Lung (tissue), 12 donors: ENCODE measurements around the gene MAP2K5. TPM values are rescaled to one million over a fixed set of nuclear protein-coding genes. Genes with fewer than 3 reads are reported as not detected.

Experiments
- ATAC-seq: fragments of 200-7000 bp; cut with Tn5 transposase; one replicate; pipeline ENCODE4 v1.9.1; 2020; ENCODE audit warnings: moderate number of reproducible peaks; ENCODE audit not compliant: insufficient read depth, low FRiP score
- DNase-seq, 3 donors: peaks; one replicate each; pipeline ENCODE4 v3.0.0-alpha.2; 2013 to 2017
- H3K27ac ChIP-seq, 2 donors: one replicate each; pipeline ENCODE4 v1.5.1; 2013; ENCODE audit warnings: mild to moderate bottlenecking in 2 of 2, moderate library complexity in 2 of 2, control low read depth in 1 of 2, inconsistent platforms in 1 of 2, low read depth in 1 of 2, low read length in 1 of 2
- H3K27me3 ChIP-seq, 3 donors: one replicate each; pipeline ENCODE4 v1.5.1; 2013; ENCODE audit warnings: low read length in 2 of 3; ENCODE audit not compliant: control insufficient read depth in 3 of 3, insufficient read depth in 3 of 3
- H3K36me3 ChIP-seq, 4 donors: one replicate each; pipeline ENCODE4 v1.5.1; 2013; ENCODE audit warnings: low read length in 4 of 4, mild to moderate bottlenecking in 1 of 4, moderate library complexity in 1 of 4; ENCODE audit not compliant: control insufficient read depth in 4 of 4, insufficient read depth in 4 of 4
- H3K4me1 ChIP-seq, 5 donors: one replicate each; pipeline ENCODE4 v1.5.1; 2013; ENCODE audit warnings: low read length in 5 of 5, mild to moderate bottlenecking in 2 of 5, moderate library complexity in 1 of 5; ENCODE audit not compliant: control insufficient read depth in 5 of 5, insufficient read depth in 5 of 5
- H3K4me3 ChIP-seq: one replicate; pipeline ENCODE4 v1.5.1; 2013; ENCODE audit warnings: mild to moderate bottlenecking, control low read depth, moderate library complexity
- H3K9ac ChIP-seq, 2 donors: one replicate each; pipeline ENCODE4 v1.5.1; 2013; ENCODE audit warnings: low read length in 2 of 2, control low read depth in 1 of 2; ENCODE audit not compliant: insufficient read depth in 1 of 2
- H3K9me3 ChIP-seq, 4 donors: one replicate each; pipeline ENCODE4 v1.5.1; 2013; ENCODE audit warnings: low read length in 3 of 4, mild to moderate bottlenecking in 1 of 4, moderate library complexity in 1 of 4; ENCODE audit not compliant: control insufficient read depth in 4 of 4, insufficient read depth in 3 of 4
- WGBS, 2 donors: extraction: QIAGEN DNeasy Blood & Tissue Kit; methylation state at CpG; one replicate each; pipeline ENCODE4 v1.1.7; 2013; 5-methylcytosine and 5-hydroxymethylcytosine counted together
- polyA plus RNA-seq, 2 donors: library from polyadenylated mRNA; stranded (reverse); fragments of 200-250 nt; gene quantifications; one replicate each; pipeline ENCODE4 v1.2.1, GENCODE V29; 2013
- total RNA-seq, 2 donors: library from RNA; depleted of rRNA in 1 of 2; stranded (reverse); fragments of >200 nt in 1 of 2; gene quantifications; one replicate each; pipeline ENCODE4 v1.2.1, GENCODE V29; 2014 to 2021
- TF ChIP-seq, protein P1 (sequence below): IDR thresholded peaks from 2 replicates; pipeline ENCODE4 v1.5.1; 2012; ENCODE audit warnings: mild to moderate bottlenecking; ENCODE audit errors: control extremely low read depth, extremely low read depth
- donor health status: control.
- donor health status: control.
- donor health status: Bipolar disorder and iron deficiency.
- donor health status: healthy.
- donor health status: DM: yes; HTN: yes; CAD: no.

Gene MAP2K5
- total and polyA plus RNA-seq, 4 donors = 6.3 to 19.1 (median 12.4) TPM

DNA sequence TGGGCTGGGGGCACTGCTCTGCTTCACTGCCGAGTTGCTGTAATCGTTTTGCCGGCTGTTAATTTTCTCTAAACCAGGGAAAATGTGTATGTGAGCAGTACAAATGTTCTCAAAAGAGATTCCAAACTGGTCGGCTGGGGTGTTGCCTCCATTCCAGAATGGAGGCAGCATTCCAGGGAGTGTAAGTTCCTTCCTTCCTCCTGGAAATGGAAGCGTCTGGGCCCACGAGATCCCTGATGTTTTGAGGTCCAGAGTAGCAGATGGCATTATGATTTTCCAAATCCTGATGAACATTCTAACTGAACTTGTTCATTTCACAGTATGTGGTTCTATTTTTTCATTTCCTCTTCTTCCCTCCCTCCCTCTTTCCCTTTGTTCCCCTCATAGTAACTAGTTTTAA is 218.4 kb downstream of the MAP2K5 start:
- peaks cover 0 to 4% (median under 1%) of the 10 kb centered on the region in 4 donors for H3K36me3 ChIP-seq
- ATAC-seq = no peak
- DNase-seq = no peak
- no peak overlapping the region for H3K4me3 ChIP-seq
- TF ChIP-seq, protein P1, sequence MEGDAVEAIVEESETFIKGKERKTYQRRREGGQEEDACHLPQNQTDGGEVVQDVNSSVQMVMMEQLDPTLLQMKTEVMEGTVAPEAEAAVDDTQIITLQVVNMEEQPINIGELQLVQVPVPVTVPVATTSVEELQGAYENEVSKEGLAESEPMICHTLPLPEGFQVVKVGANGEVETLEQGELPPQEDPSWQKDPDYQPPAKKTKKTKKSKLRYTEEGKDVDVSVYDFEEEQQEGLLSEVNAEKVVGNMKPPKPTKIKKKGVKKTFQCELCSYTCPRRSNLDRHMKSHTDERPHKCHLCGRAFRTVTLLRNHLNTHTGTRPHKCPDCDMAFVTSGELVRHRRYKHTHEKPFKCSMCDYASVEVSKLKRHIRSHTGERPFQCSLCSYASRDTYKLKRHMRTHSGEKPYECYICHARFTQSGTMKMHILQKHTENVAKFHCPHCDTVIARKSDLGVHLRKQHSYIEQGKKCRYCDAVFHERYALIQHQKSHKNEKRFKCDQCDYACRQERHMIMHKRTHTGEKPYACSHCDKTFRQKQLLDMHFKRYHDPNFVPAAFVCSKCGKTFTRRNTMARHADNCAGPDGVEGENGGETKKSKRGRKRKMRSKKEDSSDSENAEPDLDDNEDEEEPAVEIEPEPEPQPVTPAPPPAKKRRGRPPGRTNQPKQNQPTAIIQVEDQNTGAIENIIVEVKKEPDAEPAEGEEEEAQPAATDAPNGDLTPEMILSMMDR = no peak
- H3K9me3 ChIP-seq = peaks cover 0 to 1% (median 0%) of the 10 kb centered on the region in 4 donors
- WGBS, 2 donors = 67 to 79% methylated on average over 6 of the region's 6 CpGs
- no peak overlapping the region for H3K27ac ChIP-seq
- no peak overlapping the region for H3K9ac ChIP-seq
- no peaks in the 10 kb centered on the region for H3K27me3 ChIP-seq
- H3K4me1 ChIP-seq = peaks cover 0 to 3% (median 0%) of the 10 kb centered on the region in 5 donors

DNA sequence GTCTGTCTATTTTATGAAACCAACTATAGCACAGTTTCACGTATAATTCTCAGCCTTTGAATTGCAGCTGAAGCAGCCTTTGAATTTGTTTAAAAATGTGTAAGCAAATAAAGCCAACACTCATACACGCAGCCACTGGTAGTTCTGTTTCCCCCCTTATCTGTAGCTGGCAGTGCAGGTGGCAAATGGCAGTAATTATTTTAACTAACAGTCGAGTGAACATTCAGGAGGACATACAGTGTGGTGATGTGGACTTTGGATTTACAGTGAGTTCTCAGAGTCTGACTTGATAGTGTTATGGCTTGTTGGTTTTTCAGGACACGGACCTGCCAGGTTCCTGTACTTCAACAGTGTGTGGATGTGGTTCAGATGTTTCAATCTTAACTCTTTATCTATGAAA is 218.8 kb downstream of the MAP2K5 start:
- WGBS, 2 donors = 48 to 64% methylated on average over 4 of the region's 4 CpGs
- no peak overlapping the region for H3K4me3 ChIP-seq
- ATAC-seq (no peak), DNase-seq (peak in 1 of 3 donors; percentile 43)
- H3K27ac ChIP-seq = no peak overlapping the region
- H3K9me3 ChIP-seq = peaks cover 0 to 1% (median 0%) of the 10 kb centered on the region in 4 donors
- no peaks in the 10 kb centered on the region for H3K27me3 ChIP-seq
- H3K9ac ChIP-seq = no peak overlapping the region
- TF ChIP-seq, protein P1 = no peak
- H3K4me1 ChIP-seq = peaks cover 0 to 3% (median 0%) of the 10 kb centered on the region in 5 donors
- H3K36me3 ChIP-seq = peaks cover 0 to 8% (median under 1%) of the 10 kb centered on the region in 4 donors

GRCh38 chr15:67762610-67763368 is 220.3 kb downstream of the MAP2K5 start:
- DNase-seq = no peak
- Histone ChIP-seq H3K27me3 (no peaks in the 10 kb centered on the region), H3K36me3 (peaks cover 0 to 8% (median under 1%) of the 10 kb centered on the region in 4 donors), H3K9me3 (peaks cover 0 to 1% (median 0%) of the 10 kb centered on the region in 4 donors), H3K9ac (no peak overlapping the region), H3K4me3 (no peak overlapping the region), H3K4me1 (peaks cover 0 to 3% (median 0%) of the 10 kb centered on the region in 5 donors), H3K27ac (no peak overlapping the region)
- TF ChIP-seq, protein P1 = no peak
- no peak for ATAC-seq
- 81 to 82% methylated on average over 7 of the region's 7 CpGs for WGBS, 2 donors
